ENCODE results near the gene MLLT3. TPM values are rescaled to one million over a fixed set of nuclear protein-coding genes. Genes with fewer than 3 reads are reported as not detected.

The MLLT3 gene
- total RNA-seq, 1 experiment from 2014 or later = 21.6 TPM

- H3K4me1 ChIP-seq (replicated peaks; ENCODE audit: insufficient read depth) = 0 out of 2 replicates have a peak, but pooled peaks cover 5% of the 10 kb centered on the region
- intact Hi-C loops (cut with micrococcal nuclease; ENCODE audit: unreplicated experiment) = loop anchor here (1.0 to 10.0 kb wide), 4 partner anchors 110 to 486 kb away; no protein-coding TSS in a partner anchor
- H3K27ac ChIP-seq = no peak overlapping the region
- POLR2A ChIA-PET (ENCODE audit: unreplicated experiment) = interaction anchor here (0.6 kb wide), 1 partner anchor 223 kb away, joined by 3 read pairs; no protein-coding TSS in a partner anchor
- H3F3A ChIP-seq (ENCODE audit: insufficient read depth, low read depth) = no peaks in the 10 kb centered on the region
- DNase-seq = peak; percentile 24 to 48
- no peak overlapping the region for H3K4me3 ChIP-seq
- H3K9me3 ChIP-seq (ENCODE audit: insufficient read depth, low read depth) = no peaks in the 10 kb centered on the region
- TF ChIP-seq CTCF (conservative IDR thresholded peaks at IDR 0.05) (peak; percentile 78), EZH2 (IDR thresholded peaks at IDR 0.05; ENCODE audit: low read depth) (no peak)
- no peaks in the 10 kb centered on the region for H3K9me2 ChIP-seq (ENCODE audit: insufficient read depth)
- no peak overlapping the region for H2AFZ ChIP-seq
- CTCF ChIA-PET = no interaction called here
- no peaks in the 10 kb centered on the region for H3K79me2 ChIP-seq (ENCODE audit: low read depth)
- no peaks in the 10 kb centered on the region for H4K20me1 ChIP-seq (ENCODE audit: insufficient read depth)
- BruUV-seq (replicated peaks) = no TSS peak
- H3K36me3 ChIP-seq (ENCODE audit: low read depth) = no peaks in the 10 kb centered on the region
- H3K4me2 ChIP-seq = peak overlapping the region; percentile 93; the same call in 1 of the 2 replicates
- peaks cover 8% of the 10 kb centered on the region; the same call in 1 of the 2 replicates for H3K27me3 ChIP-seq (ENCODE audit: insufficient read depth, low read depth)
Measured at GRCh38 chr9:20624201-20625002, 2.1 kb upstream of the MLLT3 start.

GRCh38 chr9:20623748-20624124, 1.4 kb upstream of the MLLT3 start:
- intact Hi-C loops (cut with micrococcal nuclease; ENCODE audit: unreplicated experiment) = loop anchor here (1.0 to 10.0 kb wide), 5 partner anchors 111 to 487 kb away; no protein-coding TSS in a partner anchor
- CTCF ChIA-PET = no interaction called here
- BruUV-seq (replicated peaks) = no TSS peak
- no peak for TF ChIP-seq EZH2 (IDR thresholded peaks at IDR 0.05; ENCODE audit: low read depth)
- TF ChIP-seq CTCF (conservative IDR thresholded peaks at IDR 0.05) = no peak
- Histone ChIP-seq H2AFZ (peak overlapping the region; percentile 90), H3K27me3 (ENCODE audit: insufficient read depth, low read depth) (peaks cover 8% of the 10 kb centered on the region; the same call in 1 of the 2 replicates), H3F3A (ENCODE audit: insufficient read depth, low read depth) (peaks cover 2% of the 10 kb centered on the region; the same call in 1 of the 2 replicates), H3K4me3 (peak overlapping the region; percentile 96), H4K20me1 (ENCODE audit: insufficient read depth) (no peaks in the 10 kb centered on the region), H3K9me2 (ENCODE audit: insufficient read depth) (no peaks in the 10 kb centered on the region), H3K4me2 (peak overlapping the region; percentile 93), H3K36me3 (ENCODE audit: low read depth) (no peaks in the 10 kb centered on the region), H3K79me2 (ENCODE audit: low read depth) (0 out of 2 replicates have a peak, but pooled peaks cover 6% of the 10 kb centered on the region), H3K4me1 (replicated peaks; ENCODE audit: insufficient read depth) (peaks cover 11% of the 10 kb centered on the region), H3K9me3 (ENCODE audit: insufficient read depth, low read depth) (no peaks in the 10 kb centered on the region), H3K27ac (no peak overlapping the region)
- DNase-seq = no peak
- POLR2A ChIA-PET (ENCODE audit: unreplicated experiment) = interaction anchor here (0.6 kb wide), 1 partner anchor 222 kb away, joined by 3 read pairs; no protein-coding TSS in a partner anchor

- POLR2A ChIA-PET (ENCODE audit: unreplicated experiment) = interaction anchor here (0.6 to 1.2 kb wide), 4 partner anchors 61 to 285 kb away, joined by 7 to 11 read pairs (median 8); partner anchors contain the start of gene FOCAD
- peak overlapping the region; percentile 93 for H3K4me2 ChIP-seq
Measured at GRCh38 chr9:20623021-20623747, 885 bp upstream of the MLLT3 start.

More at GRCh38 chr9:20623021-20623747, 885 bp upstream of the MLLT3 start:
- Histone ChIP-seq H3F3A (ENCODE audit: insufficient read depth, low read depth) (peaks cover 7% of the 10 kb centered on the region; the same call in 1 of the 2 replicates), H3K4me3 (peak overlapping the region; percentile 96), H2AFZ (peak overlapping the region; percentile 90), H3K9me2 (ENCODE audit: insufficient read depth) (no peaks in the 10 kb centered on the region), H3K27ac (no peak overlapping the region), H4K20me1 (ENCODE audit: insufficient read depth) (no peaks in the 10 kb centered on the region), H3K4me1 (replicated peaks; ENCODE audit: insufficient read depth) (peaks cover 16% of the 10 kb centered on the region), H3K27me3 (ENCODE audit: insufficient read depth, low read depth) (peaks cover 8% of the 10 kb centered on the region; the same call in 1 of the 2 replicates), H3K36me3 (ENCODE audit: low read depth) (no peaks in the 10 kb centered on the region), H3K79me2 (ENCODE audit: low read depth) (0 out of 2 replicates have a peak, but pooled peaks cover 6% of the 10 kb centered on the region), H3K9me3 (ENCODE audit: insufficient read depth, low read depth) (no peaks in the 10 kb centered on the region)
- no TSS peak for BruUV-seq (replicated peaks)
- TF ChIP-seq EZH2 (IDR thresholded peaks at IDR 0.05; ENCODE audit: low read depth) (no peak), CTCF (conservative IDR thresholded peaks at IDR 0.05) (no peak)
- no peak for DNase-seq
- CTCF ChIA-PET = interaction anchor here (1.3 kb wide), 1 partner anchor 70 kb away, joined by 5 read pairs; no protein-coding TSS in a partner anchor
- intact Hi-C loops (cut with micrococcal nuclease; ENCODE audit: unreplicated experiment) = loop anchor here (2.0 to 10.0 kb wide), 3 partner anchors 110 to 191 kb away; no protein-coding TSS in a partner anchor
